Fibroblast of gingiva (primary cell): ENCODE measurements around the gene DCAF11.
A peak's percentile ranks its signal among the peaks of the same experiment; 100 is the strongest.

Experiments used
- DNase-seq: peaks from one replicate; pipeline ENCODE4 v3.0.0-alpha.2; 2011; ENCODE audit warnings: low read depth

DCAF11 gene

GRCh38 chr14:24114532-24115421 lies at the start of gene DCAF11, which contains the start of gene NRL:
DCAF11 (plus strand) TSS chr14:24114777; CDS start chr14:24115595, 818 bp downstream.
NRL (minus strand) TSS chr14:24114949; CDS start chr14:24082848, 32,101 bp downstream.
- peak; percentile 100 for DNase-seq

- DNase-seq = no peak
Observed at GRCh38 chr14:24064856-24065255, 49.7 kb upstream of the DCAF11 start.

- no peak for DNase-seq
Observed at GRCh38 chr14:24065408-24065807, 49.2 kb upstream of the DCAF11 start.

GRCh38 chr14:24066496-24067132 lies 48.0 kb upstream of the DCAF11 start:
- no peak for DNase-seq

GRCh38 chr14:24067133-24068082 lies 47.2 kb upstream of the DCAF11 start:
- no peak for DNase-seq

GRCh38 chr14:24068711-24069410 lies 45.7 kb upstream of the DCAF11 start:
- no peak for DNase-seq

GRCh38 chr14:24069411-24069735 lies 45.2 kb upstream of the DCAF11 start:
- no peak for DNase-seq

- no peak for DNase-seq
Observed at GRCh38 chr14:24070285-24071143, 44.1 kb upstream of the DCAF11 start.

GRCh38 chr14:24071144-24071697 lies 43.4 kb upstream of the DCAF11 start, which contains the start of gene CPNE6:
CPNE6 (plus strand) TSS chr14:24071562; CDS start chr14:24072937, 1,375 bp downstream.
- no peak for DNase-seq

- DNase-seq = no peak
Observed at GRCh38 chr14:24071836-24072430, 42.6 kb upstream of the DCAF11 start.

- no peak for DNase-seq
Observed at GRCh38 chr14:24072436-24072835, 42.1 kb upstream of the DCAF11 start.

- DNase-seq = no peak
Observed at GRCh38 chr14:24072881-24073877, 41.4 kb upstream of the DCAF11 start.

- DNase-seq = no peak
Observed at GRCh38 chr14:24074625-24075484, 39.7 kb upstream of the DCAF11 start.

- no peak for DNase-seq
Observed at GRCh38 chr14:24075485-24076301, 38.9 kb upstream of the DCAF11 start.

- DNase-seq = no peak
Observed at GRCh38 chr14:24076302-24076601, 38.3 kb upstream of the DCAF11 start.

- no peak for DNase-seq
Observed at GRCh38 chr14:24077086-24077485, 37.5 kb upstream of the DCAF11 start.

GRCh38 chr14:24078146-24078545 lies 36.4 kb upstream of the DCAF11 start:
- DNase-seq = no peak
